Endothelial cell of coronary artery (primary cell): ENCODE data around the gene KCNN4. TPM values are rescaled to one million over a fixed set of nuclear protein-coding genes. Genes with fewer than 3 reads are reported as not detected.

ENCODE experiments used
- total RNA-seq: library from RNA; depleted of rRNA; stranded (reverse); fragments of >200 nt; gene quantifications from 2 replicates; pipeline ENCODE4 v1.2.3, GENCODE V29; 2014

Gene KCNN4
- 0.90 and 4.1 TPM in 2 replicates for total RNA-seq

GRCh38 chr19:43780706-43781525, at the start of gene KCNN4:
Gene KCNN4 (minus strand): TSS chr19:43780973. CDS start chr19:43780861, 112 bp downstream.

DNA sequence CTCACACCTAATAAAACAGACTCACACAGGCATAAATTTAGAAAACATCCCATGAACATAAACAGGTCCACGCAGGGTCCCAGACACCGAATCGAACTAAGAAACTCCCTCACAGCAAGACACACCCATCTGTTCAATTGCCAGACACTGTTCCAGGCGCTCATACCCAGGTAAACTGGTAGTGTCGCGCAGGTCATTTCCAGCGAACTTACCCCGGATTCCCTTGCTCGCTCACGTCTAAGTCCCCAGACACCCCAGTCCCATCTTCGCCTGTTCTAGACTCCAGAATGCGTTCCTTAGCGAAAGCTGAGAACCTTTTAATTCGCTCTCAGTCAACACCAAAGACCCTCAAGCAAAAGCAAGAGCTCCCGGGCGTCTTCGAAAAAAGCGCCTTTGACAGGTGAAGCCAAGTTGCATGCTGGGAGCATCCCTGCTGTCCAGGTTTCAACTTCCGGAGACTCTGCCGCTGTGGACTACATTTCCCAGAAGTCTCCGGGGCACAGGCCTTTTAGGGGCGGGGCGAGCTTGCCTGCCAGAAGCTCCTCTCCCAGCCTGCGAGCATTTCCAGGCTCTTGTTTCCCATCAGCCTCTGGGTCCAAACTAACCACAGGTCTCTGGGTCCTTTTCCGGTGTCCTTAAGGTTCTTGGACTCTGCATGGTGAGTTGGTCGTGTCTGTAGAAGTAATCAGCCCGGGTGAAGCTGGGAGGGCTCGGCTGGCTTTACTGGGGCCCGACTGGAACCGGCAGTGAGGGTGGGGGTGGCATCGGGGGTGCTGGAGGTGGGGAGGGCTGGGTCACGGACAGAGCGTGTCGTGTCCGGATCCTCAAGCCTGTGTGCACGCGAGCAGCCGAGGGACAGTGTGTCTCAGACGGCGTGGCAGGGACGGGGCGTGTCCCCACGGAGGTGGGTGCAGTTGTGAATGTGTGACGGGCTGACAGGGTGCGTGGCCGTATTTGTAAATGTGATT, 46.3 kb upstream of the KCNN4 start, which contains the start of gene ZNF283:
TSS of gene ZNF283 (plus strand) at position 535 of the 968 bp plus-strand sequence. CDS start 6,184 bp downstream, outside the sequence.

GRCh38 chr19:43802216-43802951, 21.6 kb upstream of the KCNN4 start, which contains the start of gene LYPD5:
Gene LYPD5 (minus strand): TSS chr19:43802447. CDS start chr19:43802380, 67 bp downstream.

DNA sequence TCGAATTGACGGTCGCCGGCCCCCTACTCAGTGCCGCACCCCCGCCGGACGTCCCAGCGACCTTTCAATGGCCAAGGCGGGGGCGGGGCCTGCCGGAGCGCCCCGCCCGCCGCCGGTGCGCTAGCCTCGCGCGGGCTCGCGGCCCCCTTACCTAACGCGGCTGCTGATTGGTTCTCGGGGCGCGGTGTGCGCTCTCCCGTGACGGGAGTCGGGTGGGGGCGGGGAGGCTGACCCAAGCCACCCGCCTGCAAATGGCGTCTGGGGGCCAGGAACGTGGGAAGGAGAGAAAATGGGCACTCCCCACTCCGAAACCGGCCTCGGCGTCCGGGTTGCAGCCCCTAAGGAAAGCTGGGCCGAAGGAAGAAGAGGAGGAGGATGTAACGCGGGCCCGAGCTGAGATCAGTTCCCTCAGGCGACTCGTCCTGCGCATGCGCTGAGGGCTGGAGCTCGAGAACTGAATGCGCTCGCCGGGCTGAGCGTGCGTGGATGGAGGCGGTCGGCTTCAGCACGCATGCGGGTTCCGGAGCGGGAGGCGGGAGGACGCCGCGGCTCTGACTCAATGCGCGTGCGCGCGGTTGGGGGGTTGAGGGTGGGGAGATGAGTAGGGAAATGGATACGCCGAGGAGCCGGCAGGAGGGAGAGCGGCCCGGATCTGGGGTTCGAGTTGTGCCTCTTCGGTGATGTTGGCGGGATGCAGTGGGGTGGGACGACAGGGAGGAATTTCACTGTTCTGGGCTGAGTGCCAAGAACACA, 26.1 kb downstream of the KCNN4 start, which contains the start of gene SMG9:
TSS of gene SMG9 (minus strand) at position 460 of the 753 bp plus-strand sequence. CDS start 4,221 bp downstream, outside the sequence.

Other genes with a start within 250 kb of the KCNN4 start
- gene ZNF575, start 247.8 kb downstream of the KCNN4 start, total RNA-seq: 0.09 TPM in 1 of 2 replicates, not detected in the other
- 15.5 and 20.8 TPM in 2 replicates for gene XRCC1, start 205.4 kb downstream of the KCNN4 start, total RNA-seq
- gene PINLYP, start 205.2 kb downstream of the KCNN4 start, total RNA-seq: 0.18 and 0.85 TPM in 2 replicates
- gene IRGQ, start 184.8 kb downstream of the KCNN4 start, total RNA-seq: 23.5 and 29.6 TPM in 2 replicates
- gene ZNF576, start 184.4 kb downstream of the KCNN4 start, total RNA-seq: 9.1 and 10.0 TPM in 2 replicates
- under 0.01 TPM in 1 of 2 replicates, not detected in the other for gene SRRM5, start 168.9 kb downstream of the KCNN4 start, total RNA-seq
- gene ZNF428, start 161.3 kb downstream of the KCNN4 start, total RNA-seq: 44.0 and 53.5 TPM in 2 replicates
- gene CADM4, start 141.1 kb downstream of the KCNN4 start, total RNA-seq: 5.8 and 6.1 TPM in 2 replicates
- gene PLAUR, start 110.8 kb downstream of the KCNN4 start, total RNA-seq: 51.5 and 69.5 TPM in 2 replicates
- not detected in 2 replicates for gene IRGC, start 64.9 kb downstream of the KCNN4 start, total RNA-seq
- 5.5 and 9.3 TPM in 2 replicates for gene SMG9, start 26.0 kb downstream of the KCNN4 start, total RNA-seq
- 0.36 and 0.56 TPM in 2 replicates for gene LYPD5, start 21.5 kb upstream of the KCNN4 start, total RNA-seq
- gene ZNF283, start 46.3 kb upstream of the KCNN4 start, total RNA-seq: 8.4 and 11.0 TPM in 2 replicates
- gene ZNF404, start 103.0 kb upstream of the KCNN4 start, total RNA-seq: 0.72 and 2.5 TPM in 2 replicates
- 15.7 and 15.8 TPM in 2 replicates for gene ZNF45, start 154.3 kb upstream of the KCNN4 start, total RNA-seq
- gene ZNF221, start 170.3 kb upstream of the KCNN4 start, total RNA-seq: 4.4 and 7.7 TPM in 2 replicates
- 5.0 and 8.5 TPM in 2 replicates for gene ZNF155, start 203.2 kb upstream of the KCNN4 start, total RNA-seq
- 2.7 and 3.4 TPM in 2 replicates for gene ZNF230, start 222.0 kb upstream of the KCNN4 start, total RNA-seq
- gene ZNF222, start 244.4 kb upstream of the KCNN4 start, total RNA-seq: 4.2 and 5.6 TPM in 2 replicates